ENCODE data around the gene CORO7. TPM values are rescaled to one million over a fixed set of nuclear protein-coding genes. Genes with fewer than 3 reads are reported as not detected.

CORO7 gene
- total and polyA plus RNA-seq, 2 donors (not counting 1 experiment from before 2014, with no cell fraction given): 117 to 230 TPM

DNA sequence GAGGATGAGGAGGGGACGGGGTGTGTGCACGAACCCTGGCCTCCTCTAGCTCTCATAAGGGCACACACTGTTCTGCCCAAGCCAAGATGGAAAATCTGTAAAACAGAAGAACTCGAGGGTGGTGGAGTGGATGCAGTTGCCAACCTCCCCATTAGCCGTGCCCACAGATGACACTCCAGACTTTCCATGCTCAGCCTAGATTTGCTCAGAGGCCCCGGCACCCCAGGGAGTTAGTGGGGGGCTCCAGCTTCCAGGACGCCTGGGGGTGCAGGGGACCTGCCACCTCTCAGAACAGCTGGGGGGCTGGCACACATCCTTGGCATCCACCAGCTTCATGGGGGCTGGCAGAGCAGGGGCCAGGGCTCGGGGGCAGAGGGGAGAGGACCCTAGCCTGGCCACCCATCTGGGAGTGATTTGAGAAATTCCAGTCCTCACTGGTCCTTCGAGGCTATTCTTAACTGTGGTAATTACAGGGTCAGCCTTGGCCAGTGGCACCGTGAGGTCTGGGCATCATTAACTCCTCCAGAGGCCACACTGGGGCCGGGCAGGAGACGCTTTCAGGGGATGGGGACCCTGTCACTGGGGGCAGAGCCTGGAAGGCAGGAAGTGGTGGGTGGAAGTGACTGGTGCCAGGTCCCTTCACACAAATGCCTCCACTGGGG lies 30.5 kb downstream of the CORO7 start:
- H3K9me3 ChIP-seq (ENCODE audit: control extremely low read depth in 1 of 3, control insufficient read depth in 2 of 3, insufficient read depth in 1 of 3, low read length in 2 of 3): no peaks in the 10 kb centered on the region
- no peak overlapping the region for H3K9ac ChIP-seq (ENCODE audit: low read length)
- H3K4me3 ChIP-seq (ENCODE audit: control extremely low read depth in 1 of 5, extremely low read depth in 1 of 5, insufficient read depth in 1 of 5, low read depth in 2 of 5, low read length in 4 of 5): no peak overlapping the region
- ATAC-seq (ENCODE audit: low read depth): no peak
- H3K4me1 ChIP-seq (ENCODE audit: control insufficient read depth in 2 of 2, insufficient read depth in 2 of 2, low read length in 2 of 2): no peaks in the 10 kb centered on the region
- peaks cover 98% of the 10 kb centered on the region for H4K20me1 ChIP-seq (ENCODE audit: control insufficient read depth, insufficient read depth, low read length, poor library complexity, severe bottlenecking)
- no peak overlapping the region for H2AFZ ChIP-seq (ENCODE audit: insufficient read depth, low read depth, low read length, poor library complexity, severe bottlenecking)
- Mint-ChIP-seq H3K4me3 (no peak overlapping the region), H3K27ac (no peak overlapping the region), H3K4me1 (no peaks in the 10 kb centered on the region), H3K27me3 (no peaks in the 10 kb centered on the region), H3K9me3 (ENCODE audit: insufficient read depth) (no peaks in the 10 kb centered on the region)
- DNase-seq: no peak
- 94% methylated on average over 8 of the region's 11 CpGs for WGBS (ENCODE audit: insufficient coverage)
- intact Hi-C loops (cut with micrococcal nuclease): no loop called here
- peaks cover 60% of the 10 kb centered on the region for H3K79me2 ChIP-seq (ENCODE audit: control insufficient read depth, insufficient read depth, low read length)
- H3K27me3 ChIP-seq (replicated peaks in 1 of 4; ENCODE audit: control extremely low read depth in 1 of 4, control insufficient read depth in 3 of 4, insufficient read depth in 4 of 4, low read length in 3 of 4): no peaks in the 10 kb centered on the region
- H3K4me2 ChIP-seq (replicated peaks; ENCODE audit: low read depth, low read length, poor library complexity, severe bottlenecking): no peak overlapping the region
- ChIA-PET POLR2A (no interaction called here), CTCF (interaction anchor here (0.5 to 2.4 kb wide), 3 partner anchors 17 to 250 kb away, joined by 3 to 10 read pairs (median 3); no protein-coding TSS in a partner anchor)
- peaks cover 0 to 79% of the 10 kb centered on the region in 2 experiments for H3K36me3 ChIP-seq (replicated peaks in 1 of 2; ENCODE audit: control extremely low read depth in 1 of 2, control insufficient read depth in 1 of 2, extremely low read depth in 1 of 2, insufficient read depth in 2 of 2, low read length in 1 of 2)
- TF ChIP-seq, protein P1, sequence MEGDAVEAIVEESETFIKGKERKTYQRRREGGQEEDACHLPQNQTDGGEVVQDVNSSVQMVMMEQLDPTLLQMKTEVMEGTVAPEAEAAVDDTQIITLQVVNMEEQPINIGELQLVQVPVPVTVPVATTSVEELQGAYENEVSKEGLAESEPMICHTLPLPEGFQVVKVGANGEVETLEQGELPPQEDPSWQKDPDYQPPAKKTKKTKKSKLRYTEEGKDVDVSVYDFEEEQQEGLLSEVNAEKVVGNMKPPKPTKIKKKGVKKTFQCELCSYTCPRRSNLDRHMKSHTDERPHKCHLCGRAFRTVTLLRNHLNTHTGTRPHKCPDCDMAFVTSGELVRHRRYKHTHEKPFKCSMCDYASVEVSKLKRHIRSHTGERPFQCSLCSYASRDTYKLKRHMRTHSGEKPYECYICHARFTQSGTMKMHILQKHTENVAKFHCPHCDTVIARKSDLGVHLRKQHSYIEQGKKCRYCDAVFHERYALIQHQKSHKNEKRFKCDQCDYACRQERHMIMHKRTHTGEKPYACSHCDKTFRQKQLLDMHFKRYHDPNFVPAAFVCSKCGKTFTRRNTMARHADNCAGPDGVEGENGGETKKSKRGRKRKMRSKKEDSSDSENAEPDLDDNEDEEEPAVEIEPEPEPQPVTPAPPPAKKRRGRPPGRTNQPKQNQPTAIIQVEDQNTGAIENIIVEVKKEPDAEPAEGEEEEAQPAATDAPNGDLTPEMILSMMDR (IDR thresholded peaks at IDR 0.05): no peak
- no peak for TF ChIP-seq EZH2 (IDR thresholded peaks at IDR 0.05; ENCODE audit: borderline replicate concordance, insufficient read depth, low read depth, low read length, poor library complexity, severe bottlenecking)
- no peak overlapping the region for H3K27ac ChIP-seq (ENCODE audit: low read length in 2 of 2)

DNA sequence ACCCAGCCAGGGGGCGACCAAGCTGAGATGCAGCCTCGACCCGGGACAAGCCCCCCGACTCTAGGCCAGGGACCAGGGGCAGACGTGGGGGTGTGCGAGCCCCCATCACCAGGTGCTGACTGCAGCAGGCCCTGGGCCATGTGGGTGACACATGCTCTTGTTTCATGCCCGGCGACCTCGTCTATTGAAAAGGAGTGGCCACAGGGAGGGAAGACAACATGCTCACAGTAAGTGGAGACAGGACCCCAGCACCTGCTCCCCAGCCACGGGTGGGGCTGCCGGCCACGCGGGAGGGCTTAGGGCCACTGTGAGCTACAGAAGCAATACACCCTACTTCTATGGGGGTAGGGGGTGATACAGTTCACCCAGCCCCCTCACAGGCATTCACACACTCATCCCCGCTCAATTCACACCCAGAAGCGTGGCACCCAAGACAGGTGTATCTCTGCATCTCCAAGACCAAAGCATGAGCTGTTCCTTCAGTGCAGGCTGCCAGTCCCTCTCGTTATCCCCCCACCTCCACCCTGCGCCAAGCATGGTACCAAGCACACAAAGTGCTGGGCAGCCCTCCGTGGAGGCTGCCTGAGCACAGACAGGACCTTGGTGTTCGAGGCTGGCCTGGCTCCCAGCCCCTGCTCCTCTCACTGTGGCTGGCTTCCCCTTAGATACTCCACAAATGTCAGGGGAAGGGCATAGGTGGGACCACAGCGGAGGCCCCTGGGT lies 31.2 kb downstream of the CORO7 start:
- no peak overlapping the region for H3K27ac Mint-ChIP-seq
- ChIA-PET CTCF (interaction anchor here (1.3 to 2.4 kb wide), 2 partner anchors 18 to 26 kb away, joined by 3 to 10 read pairs; no protein-coding TSS in a partner anchor), POLR2A (no interaction called here)
- H3K4me3 Mint-ChIP-seq: no peak overlapping the region
- intact Hi-C loops (cut with micrococcal nuclease): no loop called here
- H3K4me3 ChIP-seq (ENCODE audit: control extremely low read depth in 1 of 5, extremely low read depth in 1 of 5, insufficient read depth in 1 of 5, low read depth in 2 of 5, low read length in 4 of 5): no peak overlapping the region
- 96% methylated on average over 16 of the region's 20 CpGs for WGBS (ENCODE audit: insufficient coverage)
- no peaks in the 10 kb centered on the region for H3K27me3 Mint-ChIP-seq
- H3K4me2 ChIP-seq (replicated peaks; ENCODE audit: low read depth, low read length, poor library complexity, severe bottlenecking): no peak overlapping the region
- H3K79me2 ChIP-seq (ENCODE audit: control insufficient read depth, insufficient read depth, low read length): peaks cover 55% of the 10 kb centered on the region
- no peak overlapping the region for H3K27ac ChIP-seq (ENCODE audit: low read length in 2 of 2)
- H3K36me3 ChIP-seq (replicated peaks in 1 of 2; ENCODE audit: control extremely low read depth in 1 of 2, control insufficient read depth in 1 of 2, extremely low read depth in 1 of 2, insufficient read depth in 2 of 2, low read length in 1 of 2): peaks cover 0 to 78% of the 10 kb centered on the region in 2 experiments
- no peaks in the 10 kb centered on the region for H3K27me3 ChIP-seq (replicated peaks in 1 of 4; ENCODE audit: control extremely low read depth in 1 of 4, control insufficient read depth in 3 of 4, insufficient read depth in 4 of 4, low read length in 3 of 4)
- no peak overlapping the region for H3K9ac ChIP-seq (ENCODE audit: low read length)
- H3K4me1 Mint-ChIP-seq: no peaks in the 10 kb centered on the region
- TF ChIP-seq, protein P1 (IDR thresholded peaks at IDR 0.05): no peak
- TF ChIP-seq EZH2 (IDR thresholded peaks at IDR 0.05; ENCODE audit: borderline replicate concordance, insufficient read depth, low read depth, low read length, poor library complexity, severe bottlenecking): no peak
- H3K4me1 ChIP-seq (ENCODE audit: control insufficient read depth in 2 of 2, insufficient read depth in 2 of 2, low read length in 2 of 2): no peaks in the 10 kb centered on the region
- H2AFZ ChIP-seq (ENCODE audit: insufficient read depth, low read depth, low read length, poor library complexity, severe bottlenecking): no peak overlapping the region
- peaks cover 98% of the 10 kb centered on the region for H4K20me1 ChIP-seq (ENCODE audit: control insufficient read depth, insufficient read depth, low read length, poor library complexity, severe bottlenecking)
- no peaks in the 10 kb centered on the region for H3K9me3 Mint-ChIP-seq (ENCODE audit: insufficient read depth)
- no peak for ATAC-seq (ENCODE audit: low read depth)
- no peaks in the 10 kb centered on the region for H3K9me3 ChIP-seq (ENCODE audit: control extremely low read depth in 1 of 3, control insufficient read depth in 2 of 3, insufficient read depth in 1 of 3, low read length in 2 of 3)
- DNase-seq: no peak
